ENCODE data around the gene TEAD2. TPM values are rescaled to one million over a fixed set of nuclear protein-coding genes. Genes with fewer than 3 reads are reported as not detected.

TEAD2 gene
- total and polyA plus RNA-seq, 9 of the 15 experiments (the other 6 are each of a cell fraction or from before 2014, with no cell fraction given): 1.6 to 27.0 (median 13.9) TPM

- no peaks in the 10 kb centered on the region for H3K79me2 ChIP-seq (ENCODE audit: control insufficient read depth, insufficient read depth, low read length)
- ChIA-PET POLR2A (interaction anchor here (1.5 kb wide), 1 partner anchor 39 kb away, joined by 3 read pairs; no protein-coding TSS in a partner anchor), CTCF (ENCODE audit: low intra/inter-chr PET ratio) (no interaction called here)
- in situ Hi-C loops (cut with MboI) (no loop called here), intact Hi-C loops (cut with micrococcal nuclease) (no loop called here)
- ATAC-seq: no peak
- peak; percentile 29 for FAIRE-seq
- no peak overlapping the region for H2AFZ ChIP-seq (ENCODE audit: low read depth, low read length)
- no TSS peak for BruUV-seq (replicated peaks)
- 17% methylated on average over 3 of the region's 3 CpGs for WGBS (ENCODE audit: insufficient coverage, low coverage, missing lambda C conversion rate)
- TF ChIP-seq CEBPB (tag; IDR thresholded peaks at IDR 0.05) (peak; percentile 63), POU5F1 (IDR thresholded peaks at IDR 0.05; ENCODE audit: borderline replicate concordance, low read depth, low read length, partially characterized antibody) (no peak), ATF3 (IDR thresholded peaks at IDR 0.05) (peak; percentile 73), ATF3 (CRISPR knock-in tag; conservative IDR thresholded peaks at IDR 0.05) (no peak), CEBPG (CRISPR knock-in tag; IDR thresholded peaks at IDR 0.05) (no peak), CEBPG (tag; conservative IDR thresholded peaks at IDR 0.05 in 1 of 2, IDR thresholded peaks at IDR 0.05 in 1 of 2) (peak; percentile 67 to 73), ZNF280B (CRISPR knock-in tag; IDR thresholded peaks at IDR 0.05) (no peak), TARDBP (IDR thresholded peaks at IDR 0.05) (no peak)
- H3K36me3 ChIP-seq (ENCODE audit: control insufficient read depth, insufficient read depth, low read length): no peaks in the 10 kb centered on the region
- no peaks in the 10 kb centered on the region for H3K27me3 ChIP-seq (ENCODE audit: control insufficient read depth in 2 of 2, insufficient read depth in 2 of 2, low read length in 2 of 2)
- H3K4me1 ChIP-seq (replicated peaks in 1 of 2; ENCODE audit: control insufficient read depth in 2 of 2, insufficient read depth in 2 of 2, low read length in 2 of 2): peaks cover 0 to 8% of the 10 kb centered on the region in 2 experiments; a peak in 2 of 5 replicates
- H3K9me3 ChIP-seq (replicated peaks; ENCODE audit: control insufficient read depth, insufficient read depth, low read depth, low read length): peaks cover 7% of the 10 kb centered on the region; the same call in 1 of the 2 replicates
- no peak overlapping the region for H3K27ac ChIP-seq (ENCODE audit: extremely low read depth, low read depth, low read length)
- H4K20me1 ChIP-seq (replicated peaks; ENCODE audit: control insufficient read depth, insufficient read depth, low read length): no peaks in the 10 kb centered on the region
- H3K9ac ChIP-seq (ENCODE audit: insufficient read depth in 1 of 2, low read depth in 2 of 2, low read length in 2 of 2): no peak overlapping the region
- no peak overlapping the region for H3K4me3 ChIP-seq
- H3K9me1 ChIP-seq (ENCODE audit: control insufficient read depth, insufficient read depth, low read length): no peaks in the 10 kb centered on the region
- DNase-seq (ENCODE audit: extremely low read depth in 1 of 4, low spot score in 3 of 4): no peak
- no peak overlapping the region for H3K4me2 ChIP-seq (ENCODE audit: insufficient read depth, low read length)
These were observed 9.0 kb upstream of the TEAD2 start for GRCh38 chr19:49371184-49371583.

All from K562 (cell line).